NOMO-1 treated with dmso at 0.1 percent for 144 hours (cell line): ENCODE data around the gene ZNF750.

Source experiments
- DNase-seq: peaks from one replicate; lab custom pipeline; 2025; ENCODE audit not compliant: unreplicated experiment; lab: John Stamatoyannopoulos, UW

The ZNF750 gene

DNA sequence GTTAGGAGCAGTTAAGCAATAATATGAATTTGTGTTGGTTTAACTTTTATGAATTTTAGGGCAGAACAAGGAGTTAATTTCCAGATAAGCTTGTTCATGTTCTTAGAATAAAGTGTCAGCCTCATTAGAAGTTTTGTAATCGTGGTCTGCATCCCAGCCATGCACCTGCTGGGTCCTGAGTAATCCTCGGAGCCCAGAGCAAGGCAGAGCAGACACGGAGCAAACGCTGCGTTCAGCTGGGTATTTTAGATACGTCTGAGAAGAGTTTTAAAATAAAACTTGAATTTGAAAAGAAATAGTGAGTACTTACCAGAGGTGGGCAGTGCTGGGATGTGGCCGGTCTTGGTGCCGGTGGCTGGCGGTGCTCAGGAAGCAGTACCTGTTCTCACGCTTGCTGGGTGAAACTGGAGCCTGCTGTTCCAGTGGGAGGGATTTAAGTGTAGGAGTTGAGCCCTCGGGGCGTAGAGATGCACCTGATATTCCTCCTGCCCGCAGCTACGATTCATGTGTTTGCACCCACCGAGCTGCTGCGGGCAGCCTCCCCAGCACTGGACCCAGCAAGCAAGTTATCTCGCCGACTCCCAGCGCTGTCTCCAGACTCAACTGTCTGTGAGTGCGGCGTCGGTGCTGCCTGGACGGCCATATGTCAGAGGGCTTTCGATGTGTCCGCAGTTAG is at the start of gene ZNF750:
Gene ZNF750 (minus strand): TSS at position 406 of the 676 bp plus-strand sequence. CDS start 7,568 bp downstream, outside the sequence.
- DNase-seq: no peak

- DNase-seq: no peak
Measured at GRCh38 chr17:82888583-82889495, 49.0 kb upstream of the ZNF750 start.

- peak; percentile 46 for DNase-seq
Measured at GRCh38 chr17:82887255-82888164, 47.7 kb upstream of the ZNF750 start.

DNA sequence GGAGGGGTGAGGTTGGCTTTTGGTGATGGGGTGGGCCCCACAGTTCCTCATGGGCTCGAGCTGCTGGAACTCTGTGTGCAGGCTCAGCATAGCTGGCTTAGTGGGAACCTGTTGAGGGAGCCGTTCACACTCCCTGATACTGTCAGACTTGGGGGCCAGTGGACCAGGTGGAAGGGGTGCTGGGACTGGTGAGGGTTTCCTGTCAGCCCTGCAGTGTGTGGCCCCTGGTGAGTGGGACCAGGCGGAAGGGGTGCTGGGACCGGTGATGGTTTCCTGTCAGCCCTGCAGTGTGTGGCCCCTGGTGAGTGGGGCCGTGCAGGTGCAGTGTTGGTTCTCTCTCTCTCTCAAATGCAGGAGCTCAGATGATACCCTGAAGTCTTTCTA is 45.1 kb upstream of the ZNF750 start:
- no peak for DNase-seq

GRCh38 chr17:82884341-82884969 is 44.6 kb upstream of the ZNF750 start:
- DNase-seq: no peak

- no peak for DNase-seq
Measured at GRCh38 chr17:82883419-82884031, 43.7 kb upstream of the ZNF750 start.

DNA sequence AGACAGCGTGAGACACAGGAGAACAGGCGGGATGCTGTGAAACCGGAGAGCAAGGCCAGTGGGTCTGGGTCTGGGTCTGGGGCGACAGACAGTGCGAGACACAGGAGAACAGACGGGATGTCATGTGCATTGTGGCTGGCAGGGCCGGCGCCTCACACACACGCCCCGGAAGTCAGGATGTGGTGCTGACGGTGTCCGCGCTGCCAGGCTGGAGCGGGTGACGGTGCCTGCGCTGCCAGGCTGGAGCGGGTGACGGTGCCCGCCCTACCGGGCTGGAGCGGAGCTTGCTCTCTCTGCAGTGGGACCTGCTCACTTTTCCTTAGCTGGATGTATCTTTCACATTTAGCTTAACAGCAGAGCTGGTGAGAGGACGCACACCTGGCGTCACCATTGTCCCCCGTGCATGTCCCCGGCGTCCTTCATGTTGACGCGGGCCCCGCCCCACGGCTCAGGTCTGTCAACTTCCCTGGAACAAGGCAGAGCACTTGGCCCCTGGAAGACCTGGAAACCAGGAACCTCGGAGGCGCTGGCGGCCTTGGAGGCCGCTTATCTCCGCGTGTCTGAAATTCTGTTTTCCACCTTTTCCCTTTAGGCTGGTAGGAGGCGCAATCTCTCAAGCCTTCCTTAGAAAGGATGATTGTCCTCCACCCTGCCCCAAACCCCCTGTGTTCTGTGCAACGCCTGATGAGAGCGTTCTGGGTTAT is 43.0 kb upstream of the ZNF750 start:
- DNase-seq: no peak

GRCh38 chr17:82881900-82882714 is 42.3 kb upstream of the ZNF750 start:
- no peak for DNase-seq

DNA sequence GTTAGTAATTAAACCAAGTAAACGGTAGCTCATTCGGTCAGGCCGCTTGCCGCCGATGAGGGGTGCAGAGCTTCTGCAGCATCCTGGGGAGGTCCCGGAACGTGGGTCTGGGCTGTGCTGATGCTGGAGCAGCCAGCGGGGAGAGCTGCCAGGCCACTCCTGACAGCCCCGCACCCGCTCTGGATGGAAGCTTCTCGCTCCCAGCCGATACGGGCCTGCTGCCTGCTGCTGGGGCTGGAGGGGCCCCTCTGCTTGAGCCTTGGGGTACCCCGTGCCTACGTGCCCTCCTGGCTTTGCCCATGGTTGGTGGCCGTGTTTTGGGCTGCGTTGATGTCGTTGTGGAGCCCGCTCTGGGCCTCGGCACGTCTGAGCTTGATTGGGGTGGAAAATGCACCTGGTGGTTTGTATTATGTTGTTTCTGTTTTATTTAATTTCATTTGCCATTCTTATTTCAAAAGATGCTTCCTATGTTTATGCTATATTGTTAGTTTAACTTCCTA is 41.6 kb upstream of the ZNF750 start:
- no peak for DNase-seq

GRCh38 chr17:82880620-82881323 is 41.0 kb upstream of the ZNF750 start:
- no peak for DNase-seq

GRCh38 chr17:82879241-82879640 is 39.4 kb upstream of the ZNF750 start:
- DNase-seq: no peak

GRCh38 chr17:82878527-82878926 is 38.7 kb upstream of the ZNF750 start:
- DNase-seq: peak; percentile 39

DNA sequence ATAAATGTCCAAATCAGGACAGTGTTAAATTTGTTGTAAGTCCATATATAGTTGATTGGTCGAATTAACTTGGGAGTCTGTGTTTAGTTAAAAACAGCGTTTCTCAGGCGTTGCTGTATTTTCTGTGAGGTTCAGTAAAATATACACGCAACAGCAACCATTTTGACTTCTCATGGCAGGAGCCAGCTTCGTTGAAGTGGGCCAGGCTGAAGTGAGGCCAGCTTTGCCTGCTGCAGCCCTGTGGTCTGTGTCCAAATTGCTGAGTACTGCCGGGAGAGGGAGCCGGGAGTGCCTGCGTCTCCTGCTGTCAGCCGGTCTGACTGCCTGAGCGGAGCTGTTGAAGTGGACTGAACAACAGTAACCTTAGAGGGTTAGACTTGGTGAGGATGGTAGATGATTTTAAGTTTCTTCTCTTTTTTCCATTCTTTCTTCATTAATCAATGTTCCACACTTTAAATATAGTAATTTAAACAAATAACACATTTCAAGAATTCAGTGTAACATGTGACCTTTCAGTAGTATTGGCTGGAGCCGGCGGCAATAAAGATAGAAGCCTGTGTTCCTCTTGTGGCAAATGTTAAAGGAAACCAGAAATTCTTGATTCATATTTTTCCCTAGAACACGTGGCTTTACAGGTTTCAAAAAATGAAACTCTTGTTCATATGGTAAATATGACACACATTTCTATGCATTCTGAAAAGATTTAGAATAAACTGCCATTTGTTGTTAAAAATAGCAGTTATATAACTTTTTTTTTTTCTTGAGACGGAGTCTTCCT is 37.0 kb upstream of the ZNF750 start:
- no peak for DNase-seq

GRCh38 chr17:82876149-82876548 is 36.3 kb upstream of the ZNF750 start:
- DNase-seq: peak; percentile 9

GRCh38 chr17:82875407-82875856 is 35.6 kb upstream of the ZNF750 start:
- DNase-seq: no peak

- DNase-seq: no peak
Measured at GRCh38 chr17:82874011-82874835, 34.4 kb upstream of the ZNF750 start.
